ENCODE data around the gene BTBD2.

DNA sequence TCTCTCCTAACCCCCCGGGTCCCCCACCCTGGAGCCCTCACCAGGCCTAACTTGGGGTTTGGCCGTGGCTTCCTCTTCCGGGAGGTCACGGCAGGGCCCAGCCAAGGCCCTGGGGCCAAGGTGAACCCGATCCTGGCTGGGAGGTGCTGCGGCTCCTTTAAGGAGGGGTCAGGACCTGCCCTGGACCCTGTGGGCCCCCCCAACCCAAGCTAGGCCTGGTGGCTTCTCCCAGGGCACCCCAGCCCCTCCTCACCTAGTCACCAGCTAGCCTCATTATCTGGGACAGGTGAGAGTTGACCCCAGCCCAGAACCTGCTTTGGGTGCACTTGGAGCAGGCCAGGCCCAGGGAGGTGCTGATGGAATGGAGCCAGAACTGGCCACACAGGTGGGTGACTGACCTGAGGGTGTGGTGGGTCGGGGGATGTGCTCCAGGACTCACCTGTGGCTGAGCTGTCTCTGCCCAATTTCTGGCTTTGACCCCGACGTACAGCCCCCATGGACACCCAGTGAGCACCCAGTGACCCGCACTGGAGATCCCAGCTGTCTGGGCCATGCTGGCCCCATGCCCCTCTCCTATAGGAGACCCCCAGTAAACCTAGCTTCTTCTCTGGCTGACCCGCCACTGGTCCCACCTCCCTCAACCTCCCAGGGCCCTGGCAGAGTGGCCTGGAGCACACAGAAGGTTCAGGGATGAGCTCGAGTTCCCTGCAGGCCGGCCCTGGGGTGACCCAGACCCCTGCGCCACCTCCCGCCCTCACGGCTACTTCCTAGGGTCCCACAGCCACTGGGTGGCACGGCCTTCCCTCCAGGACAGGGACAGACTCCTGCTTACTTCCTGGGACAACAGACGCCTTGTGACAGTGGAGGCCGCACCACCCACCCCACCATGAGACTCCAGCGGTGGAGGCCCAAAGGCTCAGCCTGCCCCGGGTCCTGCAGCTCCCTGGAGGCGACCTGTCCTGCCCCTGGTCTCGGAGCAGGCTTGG is 42.3 kb upstream of the BTBD2 start:
- TF ChIP-seq GATA2 (IDR thresholded peaks at IDR 0.05; ENCODE audit: low read depth, low read length) (no peak), GATA3 (IDR thresholded peaks at IDR 0.05; ENCODE audit: low read depth, low read length) (no peak)

All from SH-SY5Y (cell line).